Body of pancreas (tissue), 4 donors: ENCODE measurements around the gene RNU1-1.
"Not testable (repeated sequence)": the region's sequence is repeated elsewhere in the genome, so short reads cannot be mapped to it uniquely, and the experiment has no call there.

Experiments
- POLR2A ChIP-seq, 3 donors: fragments of 450-650 bp; IDR thresholded peaks; one replicate each; pipeline ENCODE4 v1.6.1; 2016; ENCODE audit warnings: antibody characterized with exemption in 3 of 3, mild to moderate bottlenecking in 2 of 3
- TF ChIP-seq, protein P1 (sequence below), 7 experiments: fragments of 450-650 bp in 4 of 7; fragments of 200-600 bp in 3 of 7; sonication (generic) in 3 of 7; IDR thresholded peaks; one replicate each; pipeline ENCODE4 v1.5.1; 2016 to 2019; ENCODE audit warnings: antibody characterized with exemption in 7 of 7

- not testable (repeated sequence) for TF ChIP-seq POLR2A (IDR thresholded peaks at IDR 0.05)
- TF ChIP-seq, protein P1, sequence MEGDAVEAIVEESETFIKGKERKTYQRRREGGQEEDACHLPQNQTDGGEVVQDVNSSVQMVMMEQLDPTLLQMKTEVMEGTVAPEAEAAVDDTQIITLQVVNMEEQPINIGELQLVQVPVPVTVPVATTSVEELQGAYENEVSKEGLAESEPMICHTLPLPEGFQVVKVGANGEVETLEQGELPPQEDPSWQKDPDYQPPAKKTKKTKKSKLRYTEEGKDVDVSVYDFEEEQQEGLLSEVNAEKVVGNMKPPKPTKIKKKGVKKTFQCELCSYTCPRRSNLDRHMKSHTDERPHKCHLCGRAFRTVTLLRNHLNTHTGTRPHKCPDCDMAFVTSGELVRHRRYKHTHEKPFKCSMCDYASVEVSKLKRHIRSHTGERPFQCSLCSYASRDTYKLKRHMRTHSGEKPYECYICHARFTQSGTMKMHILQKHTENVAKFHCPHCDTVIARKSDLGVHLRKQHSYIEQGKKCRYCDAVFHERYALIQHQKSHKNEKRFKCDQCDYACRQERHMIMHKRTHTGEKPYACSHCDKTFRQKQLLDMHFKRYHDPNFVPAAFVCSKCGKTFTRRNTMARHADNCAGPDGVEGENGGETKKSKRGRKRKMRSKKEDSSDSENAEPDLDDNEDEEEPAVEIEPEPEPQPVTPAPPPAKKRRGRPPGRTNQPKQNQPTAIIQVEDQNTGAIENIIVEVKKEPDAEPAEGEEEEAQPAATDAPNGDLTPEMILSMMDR (IDR thresholded peaks at IDR 0.05), result not testable (repeated sequence)
These were observed 42.9 kb upstream of the RNU1-1 start for GRCh38 chr1:16557034-16557433.
